GM15510 (cell line): ENCODE results near the gene TMEM123.

Source experiments
- POLR2A ChIP-seq: IDR thresholded peaks from 3 replicates; pipeline ENCODE4 v1.6.1; 2011; ENCODE audit warnings: borderline replicate concordance; ENCODE audit not compliant: insufficient read length; ENCODE audit errors: extremely low read depth

Gene TMEM123

GRCh38 chr11:102378818-102379217, 73.7 kb downstream of the TMEM123 start:
- TF ChIP-seq POLR2A: no peak

GRCh38 chr11:102377891-102378290, 74.7 kb downstream of the TMEM123 start:
- TF ChIP-seq POLR2A: no peak

- no peak for TF ChIP-seq POLR2A
Measured at GRCh38 chr11:102375720-102376399, 76.7 kb downstream of the TMEM123 start.

- no peak for TF ChIP-seq POLR2A
Measured at GRCh38 chr11:102368472-102368871, 84.1 kb downstream of the TMEM123 start.

GRCh38 chr11:102367364-102367763, 85.2 kb downstream of the TMEM123 start:
- no peak for TF ChIP-seq POLR2A

GRCh38 chr11:102364991-102365390, 87.6 kb downstream of the TMEM123 start:
- TF ChIP-seq POLR2A: no peak

- no peak for TF ChIP-seq POLR2A
Measured at GRCh38 chr11:102361086-102362031, 91.2 kb downstream of the TMEM123 start.

GRCh38 chr11:102360681-102361080, 91.9 kb downstream of the TMEM123 start:
- TF ChIP-seq POLR2A: no peak

- no peak for TF ChIP-seq POLR2A
Measured at GRCh38 chr11:102359372-102359771, 93.2 kb downstream of the TMEM123 start.

- no peak for TF ChIP-seq POLR2A
Measured at GRCh38 chr11:102357116-102357515, 95.4 kb downstream of the TMEM123 start.

GRCh38 chr11:102347462-102348370, 104.8 kb downstream of the TMEM123 start:
- TF ChIP-seq POLR2A: no peak

GRCh38 chr11:102346748-102347461, 105.7 kb downstream of the TMEM123 start, which contains the start of gene BIRC2:
Gene BIRC2, plus strand, starts transcription at chr11:102347214. Its CDS starts 2,641 bp downstream, at chr11:102349855.
- TF ChIP-seq POLR2A: peak; percentile 87

- TF ChIP-seq POLR2A: no peak
Measured at GRCh38 chr11:102346456-102346747, 106.2 kb downstream of the TMEM123 start.
